ENCODE measurements around the gene MRPS24.

GRCh38 chr7:43872406-43873110 is 3.2 kb upstream of the MRPS24 start:
- TF ChIP-seq CTCF (IDR thresholded peaks at IDR 0.05; ENCODE audit: low read depth, low read length) (no peak), MYC (IDR thresholded peaks at IDR 0.05; ENCODE audit: low read depth, low read length) (no peak), POLR2A (IDR thresholded peaks at IDR 0.05; ENCODE audit: extremely low read depth, insufficient read length) (no peak)
